HG03159 (cell line): Measurements from ENCODE around the gene DHRS9.
A peak's percentile ranks its signal among the peaks of the same experiment; 100 is the strongest.

Experiments used
- ATAC-seq: cut with Tn5 transposase; IDR thresholded peaks from one replicate; pipeline ENCODE4 v1.9.1; 2021; ENCODE audit warnings: mild to moderate bottlenecking, moderate library complexity; ENCODE audit not compliant: unreplicated experiment

DHRS9 gene

DNA sequence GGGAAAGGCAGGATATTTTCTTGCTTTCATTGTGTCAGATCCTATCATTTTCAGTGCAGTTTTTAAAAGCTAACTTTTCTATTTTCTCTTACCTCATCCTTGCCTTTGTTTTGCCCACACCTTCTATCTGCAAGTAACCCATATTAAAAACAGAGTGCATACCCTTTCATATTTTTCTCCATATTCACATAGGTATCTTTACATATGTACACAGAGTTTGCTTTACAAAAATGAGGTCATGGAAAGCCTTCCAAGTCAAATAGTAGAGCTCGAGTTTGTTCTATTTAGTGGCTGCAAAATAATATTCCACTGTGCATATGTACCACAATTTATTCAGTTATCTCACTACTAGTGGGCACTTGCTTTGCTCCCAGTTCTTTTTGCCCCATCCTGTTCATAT, 3.9 kb upstream of the DHRS9 start:
- no peak for ATAC-seq

DNA sequence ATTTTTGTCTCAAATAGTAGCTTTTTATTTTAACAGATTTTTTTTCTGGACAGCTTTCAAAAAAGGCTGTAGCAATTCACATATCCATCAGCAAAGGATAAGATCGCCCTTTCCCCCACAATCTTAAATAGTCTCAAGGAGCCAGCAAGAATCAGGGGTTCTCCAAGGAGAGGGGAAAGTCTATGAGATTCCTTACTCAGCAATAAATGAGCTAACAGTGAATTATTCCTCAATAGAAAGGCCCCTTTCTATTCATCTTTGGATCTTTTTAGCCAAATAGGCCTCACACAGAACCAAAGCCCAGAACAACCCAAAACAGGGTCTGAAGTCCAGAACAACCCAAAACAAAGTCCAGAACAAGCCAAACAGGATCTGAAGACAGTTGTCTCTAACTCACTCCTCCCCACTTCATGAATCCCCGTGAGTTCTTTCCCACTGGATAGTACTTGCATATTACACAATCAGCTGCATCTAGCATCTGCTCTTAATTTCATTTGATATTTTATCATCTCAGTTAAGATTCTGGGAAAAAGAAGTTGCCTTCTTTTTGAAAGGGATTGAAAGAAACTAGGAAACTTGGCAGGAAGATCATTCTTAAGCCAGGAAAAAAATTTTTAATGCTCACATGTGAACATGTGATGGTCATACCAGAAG, 3.4 kb upstream of the DHRS9 start:
- ATAC-seq: no peak

DNA sequence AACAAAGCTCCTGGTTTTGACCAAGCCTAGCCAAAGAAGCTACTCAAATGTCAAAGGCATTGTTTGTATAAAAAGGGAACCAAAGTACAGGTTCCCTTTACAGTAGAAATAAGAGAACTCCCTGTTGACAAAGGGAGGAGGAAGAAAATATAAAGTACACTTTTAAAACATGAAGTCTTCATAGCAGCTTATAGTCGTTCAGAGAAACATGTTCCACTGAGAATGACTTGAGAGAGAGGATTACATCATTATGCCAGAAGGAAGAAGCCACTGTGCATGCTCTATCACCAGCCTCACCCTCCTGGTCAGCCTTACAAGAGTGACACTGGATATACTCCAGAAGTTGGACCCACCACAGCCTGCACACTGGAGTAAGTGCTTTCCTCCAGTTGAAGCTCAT, 2.5 kb upstream of the DHRS9 start:
- no peak for ATAC-seq

DNA sequence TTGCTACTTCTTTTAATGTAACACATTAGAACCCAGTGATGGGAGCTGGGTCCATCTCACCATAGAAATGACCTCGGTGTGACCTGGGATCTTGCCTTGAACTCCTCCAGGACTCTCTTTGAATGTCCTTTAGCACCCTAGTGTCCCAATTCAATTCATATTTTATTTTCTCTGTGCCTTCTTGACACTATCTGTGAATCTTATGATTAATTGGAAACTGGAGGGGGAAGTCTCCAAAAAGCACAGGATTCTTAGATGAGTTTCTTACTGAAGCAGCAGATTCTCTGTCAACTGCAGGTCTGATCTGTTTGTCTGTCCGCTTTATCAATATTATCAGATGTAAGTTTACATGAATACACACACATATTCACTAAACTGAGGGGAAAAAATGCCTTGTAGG, 470 bp downstream of the DHRS9 start:
- ATAC-seq: no peak

DNA sequence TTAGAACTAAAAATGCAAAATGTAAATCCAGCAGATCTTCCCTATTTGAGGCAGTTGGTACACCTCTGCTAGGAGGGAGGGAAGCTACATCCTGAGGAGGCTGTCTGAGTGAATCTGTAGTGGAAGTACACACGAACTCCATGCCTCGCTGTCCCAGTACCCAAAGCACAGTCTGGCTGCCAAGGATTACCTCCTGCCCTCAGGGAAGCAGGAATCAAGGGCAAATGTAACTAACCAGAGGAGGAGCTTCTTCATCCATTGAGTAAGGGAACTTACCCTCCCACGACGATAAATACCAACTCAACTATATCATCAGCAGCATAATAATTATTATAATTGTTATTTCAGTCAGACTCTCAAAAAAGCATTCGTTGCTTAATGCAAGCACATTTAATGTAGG, 2.1 kb downstream of the DHRS9 start:
- no peak for ATAC-seq

DNA sequence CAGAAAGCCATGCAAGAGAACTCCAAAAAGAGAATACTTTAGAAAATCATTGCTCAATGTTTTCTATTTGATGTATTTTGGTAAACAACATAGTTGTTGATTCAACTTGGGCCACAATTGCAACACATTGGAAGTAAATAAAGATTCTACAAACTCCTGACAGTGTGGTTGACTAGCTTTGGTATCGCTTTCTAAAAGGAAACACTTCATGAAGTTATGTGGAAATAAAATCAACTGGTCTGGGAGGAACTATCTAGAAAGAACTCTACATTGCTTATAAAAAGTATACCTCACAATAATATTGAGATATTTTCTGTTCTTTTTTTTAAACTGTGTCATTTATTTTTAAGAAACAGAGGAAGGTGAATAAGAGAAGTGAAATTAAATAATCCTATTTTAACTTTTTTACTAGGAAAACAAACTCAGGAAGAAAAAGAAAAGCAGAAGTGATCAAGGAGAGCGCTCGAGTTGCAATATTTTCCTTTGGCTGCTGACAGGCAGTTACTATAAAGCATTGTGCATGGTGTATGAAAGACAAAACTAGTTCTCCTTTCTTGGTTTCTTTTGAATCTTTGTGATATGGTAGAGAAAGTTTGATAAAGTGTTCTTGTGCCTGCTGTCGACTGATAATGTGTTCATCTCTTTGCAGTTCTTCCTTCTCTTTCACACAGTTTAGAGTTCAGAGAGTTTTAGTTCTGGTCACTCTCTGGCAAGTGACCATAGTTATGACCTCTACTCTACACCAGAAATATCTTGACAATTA, 3.0 kb downstream of the DHRS9 start:
- peak; percentile 59 for ATAC-seq

DNA sequence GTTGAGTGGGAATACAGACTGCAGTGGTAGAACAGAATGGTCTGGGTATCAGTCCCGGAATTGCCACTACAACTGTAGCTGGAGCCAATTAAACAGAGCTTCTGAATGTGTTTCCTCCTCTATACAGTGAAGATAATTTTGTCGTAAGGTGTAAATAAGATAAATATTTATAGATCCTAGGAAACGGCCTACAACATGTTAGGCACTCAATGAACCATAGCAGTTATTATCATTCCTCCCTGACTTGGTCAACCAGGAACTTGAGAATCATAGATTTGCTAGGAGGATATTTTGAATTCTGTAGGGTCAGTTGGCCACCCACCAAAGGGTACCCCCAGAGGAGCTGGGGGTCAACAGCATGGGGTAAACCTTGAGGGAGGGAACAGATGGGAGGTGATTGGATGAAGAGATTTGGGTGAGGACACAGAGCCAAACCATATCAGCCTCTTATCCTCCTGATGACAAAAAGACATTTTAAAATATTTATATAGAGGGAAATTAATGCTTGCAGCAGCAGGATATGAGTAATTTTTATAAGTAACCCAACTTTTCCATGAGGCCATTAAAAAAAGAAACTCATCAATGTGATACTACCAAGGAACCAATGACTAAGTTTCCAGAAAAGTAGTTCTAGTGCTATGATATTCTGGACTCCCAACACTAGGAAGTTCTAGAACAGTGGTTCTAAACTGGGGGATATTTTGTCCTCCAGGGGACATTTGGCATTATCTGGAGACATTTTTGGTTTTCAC, 4.0 kb downstream of the DHRS9 start:
- no peak for ATAC-seq

DNA sequence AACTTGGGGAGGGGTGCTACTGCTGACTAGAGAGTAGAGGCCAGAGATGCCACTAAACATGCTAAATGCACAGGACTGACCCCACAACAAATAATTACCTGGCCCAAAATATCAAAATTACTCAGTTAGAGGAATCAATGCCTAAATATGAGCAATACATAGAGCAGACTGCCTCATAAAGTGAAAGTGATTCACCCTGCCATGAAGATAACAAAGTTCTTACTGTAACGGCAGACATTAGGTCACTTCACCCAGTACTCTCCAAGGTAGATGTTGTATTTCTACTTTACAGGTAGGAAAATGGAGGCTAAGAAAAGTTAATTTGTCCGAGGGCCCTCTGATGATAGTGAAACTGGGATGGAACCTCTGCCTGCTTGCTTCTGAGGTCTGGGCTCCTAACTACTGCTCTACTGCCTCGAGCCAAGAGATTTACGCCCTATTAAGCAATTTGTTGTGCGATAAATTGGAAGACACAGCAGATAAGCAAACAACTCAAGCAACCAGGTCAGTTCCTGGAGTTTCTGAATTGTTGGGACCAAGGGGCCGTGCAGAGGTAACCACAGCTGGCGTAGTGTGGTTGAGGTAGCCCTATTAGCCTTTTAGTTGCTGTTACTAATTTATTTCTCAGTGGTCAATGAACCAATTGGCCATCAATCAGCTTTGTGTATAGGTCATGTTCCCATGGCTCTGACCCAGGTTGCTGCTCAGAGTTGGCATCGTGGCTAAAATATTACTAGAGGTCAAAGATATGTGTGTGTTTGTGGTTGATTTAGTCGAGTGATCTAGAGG, 4.8 kb downstream of the DHRS9 start:
- ATAC-seq: no peak

DNA sequence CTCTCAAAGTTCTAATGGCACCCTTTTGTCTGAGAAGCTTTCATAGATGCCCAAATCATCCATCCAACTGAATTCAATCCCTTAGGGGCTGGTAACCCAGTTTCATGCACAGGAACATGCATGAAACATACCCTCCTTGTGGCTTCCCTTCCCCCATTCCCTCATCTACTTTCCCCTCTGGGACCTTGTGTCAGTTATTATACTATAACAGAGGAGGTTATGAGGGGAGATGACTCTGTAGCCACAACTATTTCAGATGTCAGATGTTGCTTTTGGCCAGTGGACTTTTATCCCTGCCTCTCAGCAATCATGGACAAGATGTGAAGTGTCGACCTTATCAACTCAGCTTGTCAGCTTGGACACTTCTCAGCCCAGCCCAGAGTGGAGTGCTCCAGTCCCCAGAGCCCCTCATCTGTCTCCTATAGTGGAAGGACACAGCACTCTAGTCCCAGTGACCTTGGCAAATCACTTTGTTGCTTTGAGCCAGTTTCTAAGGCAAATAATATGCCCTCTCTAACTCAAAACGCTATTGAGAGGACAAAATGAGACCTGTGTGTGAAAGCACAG, 8.4 kb downstream of the DHRS9 start:
- ATAC-seq: no peak

DNA sequence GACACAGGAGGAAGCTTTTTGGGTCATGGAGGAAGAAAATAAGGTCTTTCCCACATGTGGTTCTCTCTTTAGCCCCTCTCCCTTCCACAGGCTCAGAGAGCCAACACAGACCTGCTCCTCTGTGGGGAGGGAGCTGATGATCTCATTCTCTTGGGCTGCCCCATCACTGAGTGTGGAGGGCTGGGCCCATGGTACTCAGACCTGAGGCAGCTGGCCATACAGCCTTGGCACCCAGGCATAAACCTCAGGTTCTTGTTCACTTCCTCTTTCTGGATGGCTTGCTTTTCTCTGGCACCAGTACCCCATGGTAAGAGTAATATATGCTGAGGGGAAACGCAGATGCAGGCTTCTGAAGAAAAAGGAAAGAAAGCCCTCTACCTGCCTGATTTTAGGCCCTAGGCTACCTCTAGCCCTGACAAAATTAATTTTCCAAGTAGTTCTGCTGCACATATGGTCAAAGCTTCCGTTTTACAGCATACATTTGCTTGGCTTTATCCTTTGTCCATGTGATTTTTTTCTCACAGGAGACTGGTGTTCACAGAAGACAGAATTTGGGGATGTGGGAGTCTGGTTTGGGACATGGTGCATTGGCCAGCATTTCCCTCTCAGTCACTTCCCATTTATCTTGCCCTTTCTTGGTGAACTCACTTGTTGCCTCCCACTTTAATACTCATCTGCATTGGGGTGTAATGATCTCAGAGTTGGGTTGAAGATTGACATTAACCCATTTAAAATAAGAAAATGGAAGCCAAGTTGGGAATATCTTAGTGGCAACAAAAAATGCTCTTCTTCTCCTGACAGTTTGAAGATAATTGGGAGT, 11.1 kb downstream of the DHRS9 start:
- ATAC-seq: peak; percentile 93

DNA sequence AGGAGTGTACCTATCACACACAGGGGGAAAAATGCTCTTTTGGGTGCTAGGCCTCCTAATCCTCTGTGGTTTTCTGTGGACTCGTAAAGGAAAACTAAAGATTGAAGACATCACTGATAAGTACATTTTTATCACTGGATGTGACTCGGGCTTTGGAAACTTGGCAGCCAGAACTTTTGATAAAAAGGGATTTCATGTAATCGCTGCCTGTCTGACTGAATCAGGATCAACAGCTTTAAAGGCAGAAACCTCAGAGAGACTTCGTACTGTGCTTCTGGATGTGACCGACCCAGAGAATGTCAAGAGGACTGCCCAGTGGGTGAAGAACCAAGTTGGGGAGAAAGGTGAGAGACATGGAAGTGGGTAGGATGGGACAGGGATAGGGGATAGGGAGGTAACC, 12.2 kb downstream of the DHRS9 start:
- ATAC-seq: no peak

DNA sequence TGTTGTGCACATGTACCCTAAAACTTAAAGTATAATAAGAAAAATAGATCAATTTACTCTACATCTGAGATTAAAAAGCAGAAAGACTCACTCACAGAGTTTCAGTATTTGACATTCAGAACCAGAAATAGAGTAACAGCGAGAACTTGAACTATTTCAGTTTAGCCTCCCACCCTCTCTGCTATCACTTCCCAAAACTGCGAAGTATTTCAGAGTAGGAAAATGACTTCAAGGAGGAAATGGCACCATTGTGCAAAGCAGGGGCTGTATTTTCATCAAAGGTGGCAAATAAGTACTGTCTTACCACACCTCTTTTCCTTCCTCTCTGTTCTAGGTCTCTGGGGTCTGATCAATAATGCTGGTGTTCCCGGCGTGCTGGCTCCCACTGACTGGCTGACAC, 13.6 kb downstream of the DHRS9 start:
- peak; percentile 58 for ATAC-seq

DNA sequence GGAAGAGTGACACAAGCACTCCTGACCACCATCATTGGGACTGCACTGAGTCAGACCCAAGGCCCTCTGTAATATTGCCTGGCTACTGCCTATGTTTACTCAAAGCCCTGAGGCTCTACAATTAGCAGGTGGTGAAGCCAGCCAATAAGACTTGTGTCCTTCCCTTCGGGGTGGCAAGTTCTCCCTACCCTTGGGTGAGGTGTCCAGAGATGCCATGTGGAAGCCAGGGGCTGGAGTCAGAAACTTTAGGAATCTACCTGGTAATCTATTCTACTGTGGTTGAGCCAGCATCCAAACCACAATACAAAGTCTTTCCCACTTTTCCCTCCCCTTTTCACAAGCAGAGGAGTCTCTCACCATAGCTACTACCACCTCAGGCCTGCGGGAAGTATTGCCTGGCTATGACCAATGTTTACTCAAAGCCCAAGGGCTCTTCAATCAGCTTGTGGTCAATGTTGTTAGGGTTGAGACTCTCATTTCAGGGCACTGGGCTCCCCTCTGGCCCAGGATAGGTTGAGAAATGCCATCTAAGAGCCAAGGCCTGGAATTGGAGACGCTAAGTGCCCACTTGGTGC, 17.6 kb downstream of the DHRS9 start:
- ATAC-seq: no peak

DNA sequence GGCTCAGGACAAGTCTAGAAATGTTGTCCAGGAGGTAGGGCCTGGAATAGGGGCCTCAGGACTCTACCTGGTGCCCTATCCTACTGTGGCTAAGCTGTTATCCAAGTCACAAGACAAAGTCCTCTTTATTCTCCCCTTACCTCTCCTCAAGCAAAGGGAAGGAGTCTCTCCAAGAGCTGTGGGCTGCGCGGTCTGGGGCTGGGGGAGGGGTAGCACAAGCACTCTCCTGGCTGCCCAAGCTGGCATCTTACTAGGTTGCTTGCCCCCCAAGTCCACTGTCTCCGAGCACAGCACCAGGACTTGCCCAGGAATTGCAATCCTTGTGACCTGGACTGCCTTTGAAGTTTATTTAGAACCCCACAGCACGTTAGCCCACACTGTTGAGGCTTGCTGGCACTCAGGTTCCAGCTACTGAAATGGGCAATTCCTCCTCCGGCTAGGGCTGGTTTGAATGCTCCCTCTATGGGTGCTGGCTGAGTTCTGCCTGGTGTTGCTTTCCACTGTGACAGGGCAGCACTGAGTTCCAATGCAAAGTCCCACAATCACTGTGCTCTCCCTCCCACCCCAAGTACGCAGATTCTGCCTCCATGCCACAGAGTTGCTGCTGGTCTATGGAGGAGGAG, 18.5 kb downstream of the DHRS9 start:
- no peak for ATAC-seq

DNA sequence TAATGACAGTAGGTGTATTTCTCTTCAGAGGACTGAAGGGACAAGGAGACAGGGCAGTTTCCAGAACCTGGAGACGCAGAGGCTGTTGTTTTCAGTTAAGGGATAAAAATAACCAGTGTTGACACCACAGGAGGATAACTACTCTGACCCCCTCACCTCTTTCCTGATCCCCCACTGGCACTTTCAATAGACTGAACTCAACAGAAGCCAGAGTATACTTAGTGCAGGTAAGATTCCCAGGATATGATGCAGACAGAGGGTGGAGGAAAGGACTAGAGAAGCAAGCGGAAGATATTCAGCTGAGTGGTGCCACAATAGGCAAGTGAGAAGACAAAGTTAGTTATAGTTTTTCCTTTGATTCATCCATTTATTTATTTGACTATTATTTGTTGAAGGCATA, 19.8 kb downstream of the DHRS9 start:
- no peak for ATAC-seq

DNA sequence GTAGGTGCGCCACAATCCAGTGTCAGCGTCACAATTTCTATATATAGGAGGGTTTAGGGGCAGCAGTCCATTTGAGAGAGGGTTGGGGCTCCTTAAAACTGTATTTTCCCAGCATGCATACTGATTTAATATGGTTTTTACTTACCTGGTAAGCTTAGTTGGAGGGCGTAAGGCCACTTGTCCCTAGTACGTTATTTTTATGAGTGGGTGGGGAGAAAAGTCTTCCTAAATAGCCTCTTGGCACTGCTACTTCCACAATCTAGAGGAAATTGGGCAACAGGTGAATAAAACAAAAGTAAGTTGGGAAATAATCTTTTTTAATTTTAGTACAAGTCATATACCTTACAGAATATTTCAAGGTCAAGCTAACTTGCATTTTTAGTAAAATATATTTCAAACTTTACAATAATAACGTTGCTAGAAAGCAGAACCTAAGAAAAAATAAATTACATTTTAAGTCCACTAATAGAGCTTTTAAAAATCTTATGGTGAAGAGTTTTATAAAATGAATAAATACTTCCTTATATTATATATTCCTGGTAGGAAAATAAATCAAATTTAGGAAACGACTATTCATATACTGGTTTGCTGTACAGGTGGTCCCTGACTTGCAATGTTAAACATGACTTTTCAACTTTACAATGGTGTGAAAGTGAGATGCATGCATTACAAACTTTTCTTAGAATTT, 20.9 kb downstream of the DHRS9 start:
- no peak for ATAC-seq

DNA sequence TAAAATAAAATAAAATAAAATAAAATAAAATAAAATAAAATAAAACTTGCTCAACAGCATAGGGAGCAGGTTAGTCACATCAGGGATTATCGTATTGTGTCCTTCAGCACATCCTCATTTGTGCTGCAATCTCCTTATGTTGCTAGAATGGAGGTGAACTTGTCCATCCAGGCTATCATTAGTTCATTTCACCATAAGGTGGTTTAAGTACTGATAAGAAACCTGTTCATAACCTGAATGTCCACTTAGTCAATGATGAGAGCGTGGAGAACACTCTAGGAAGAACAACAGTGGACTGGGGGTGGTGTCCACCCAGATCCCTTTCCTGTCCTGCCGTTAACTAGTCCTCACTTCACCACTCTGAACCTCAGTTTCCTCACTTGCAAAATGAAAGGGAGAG, 21.9 kb downstream of the DHRS9 start:
- no peak for ATAC-seq

DNA sequence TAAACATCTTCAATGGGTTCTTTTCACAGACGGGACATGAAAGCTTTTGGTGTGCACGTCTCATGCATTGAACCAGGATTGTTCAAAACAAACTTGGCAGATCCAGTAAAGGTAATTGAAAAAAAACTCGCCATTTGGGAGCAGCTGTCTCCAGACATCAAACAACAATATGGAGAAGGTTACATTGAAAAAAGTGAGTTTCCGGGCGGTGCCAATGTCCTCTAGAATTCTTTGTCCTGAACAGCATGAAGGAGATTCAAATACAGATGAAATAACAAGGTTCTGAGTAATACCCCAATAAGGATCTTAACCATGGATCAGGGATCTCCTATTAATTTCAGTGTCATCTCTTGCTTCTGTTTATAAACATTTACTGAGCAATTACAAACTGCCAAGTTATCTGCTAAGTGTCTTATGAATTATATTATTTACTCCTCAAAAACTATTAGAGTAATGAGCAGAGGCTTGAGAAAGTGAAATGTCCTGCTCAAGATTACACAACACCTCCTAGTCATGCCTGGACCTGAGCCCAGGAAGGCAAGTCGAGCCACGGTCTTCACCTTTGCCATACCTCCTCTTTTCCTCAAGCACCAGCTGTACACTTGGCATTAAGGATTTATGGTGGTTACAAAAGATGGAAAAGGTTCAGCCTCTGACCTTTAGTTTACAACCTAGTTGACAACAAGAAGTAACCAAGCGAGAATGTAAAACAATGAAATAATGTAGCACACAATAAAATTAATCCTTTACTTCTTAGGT, 22.6 kb downstream of the DHRS9 start:
- no peak for ATAC-seq
